DOHH2 (cell line): ENCODE data around the gene DEF6.
A peak's percentile ranks its signal among the peaks of the same experiment; 100 is the strongest.
"Not testable (repeated sequence)": the region's sequence is repeated elsewhere in the genome, so short reads cannot be mapped to it uniquely, and the experiment has no call there.

Experiments
- H3F3A ChIP-seq: fragments of 200-600 bp; sonication (generic), shearing (Covaris generic); 2 replicates; pipeline ENCODE4 v1.6.0; 2016; ENCODE audit warnings: antibody characterized with exemption, mild to moderate bottlenecking; ENCODE audit not compliant: control insufficient read depth, insufficient read depth
- H3K27ac ChIP-seq: fragments of 200-600 bp; sonication (generic); 2 replicates; pipeline ENCODE4 v1.5.1; 2014; ENCODE audit warnings: low read depth, mild to moderate bottlenecking, low read length, moderate library complexity
- H3K27me3 ChIP-seq: fragments of 200-600 bp; sonication (generic); 2 replicates; pipeline ENCODE4 v1.6.1; 2014; ENCODE audit warnings: mild to moderate bottlenecking, low read length, mixed read lengths; ENCODE audit not compliant: control insufficient read depth
- H3K36me3 ChIP-seq: fragments of 200-600 bp; sonication (generic); 2 replicates; pipeline ENCODE4 v1.6.1; 2014; ENCODE audit warnings: mild to moderate bottlenecking, low read length, moderate library complexity, mixed read lengths; ENCODE audit not compliant: control insufficient read depth
- H3K4me1 ChIP-seq: fragments of 200-600 bp; sonication (generic); 2 replicates; pipeline ENCODE4 v1.6.1; 2014; ENCODE audit warnings: mild to moderate bottlenecking, low read length, mixed read lengths; ENCODE audit not compliant: control insufficient read depth
- H3K4me2 ChIP-seq: fragments of 200-600 bp; sonication (generic); 2 replicates; pipeline ENCODE4 v1.6.0; 2014; ENCODE audit warnings: mild to moderate bottlenecking, low read length, moderate library complexity
- H3K4me3 ChIP-seq: fragments of 200-600 bp; sonication (generic); 2 replicates; pipeline ENCODE4 v1.5.1; 2014; ENCODE audit warnings: mild to moderate bottlenecking, low read length, mixed read lengths
- H3K79me2 ChIP-seq: fragments of 200-600 bp; sonication (generic); 2 replicates; pipeline ENCODE4 v1.6.1; 2014; ENCODE audit warnings: mild to moderate bottlenecking, low read length, mixed read lengths; ENCODE audit not compliant: control insufficient read depth
- H3K9me2 ChIP-seq: fragments of 200-600 bp; sonication (generic); replicated peaks from 2 replicates; pipeline ENCODE4 v1.6.1; 2014; ENCODE audit warnings: mild to moderate bottlenecking, low read length, mixed read lengths; ENCODE audit not compliant: control insufficient read depth
- H3K9me3 ChIP-seq: fragments of 200-600 bp; sonication (generic); 2 replicates; pipeline ENCODE4 v1.6.1; 2014; ENCODE audit warnings: antibody characterized with exemption, low read length, mixed read lengths; ENCODE audit not compliant: control insufficient read depth, insufficient read depth
- H4K20me1 ChIP-seq: fragments of 200-600 bp; sonication (generic); 2 replicates; pipeline ENCODE4 v1.6.0; 2014; ENCODE audit warnings: low read depth, mild to moderate bottlenecking, antibody characterized with exemption, low read length, moderate library complexity; ENCODE audit not compliant: control insufficient read depth, insufficient read depth
- CTCF ChIP-seq: fragments of 200-600 bp; sonication (generic); IDR thresholded peaks from one replicate; pipeline ENCODE4 v1.5.1; 2014; ENCODE audit warnings: antibody characterized with exemption, mild to moderate bottlenecking, low read depth, low read length; ENCODE audit not compliant: poor library complexity, severe bottlenecking
- EZH2phosphoT487 ChIP-seq: fragments of 200-600 bp; sonication (generic); IDR thresholded peaks from 2 replicates; pipeline ENCODE4 v1.6.1; 2017; ENCODE audit warnings: borderline replicate concordance, mild to moderate bottlenecking, antibody characterized with exemption, low read length, moderate library complexity, mixed read lengths

Gene DEF6

GRCh38 chr6:35321091-35321490, 23.5 kb downstream of the DEF6 start:
- Histone ChIP-seq H3K4me3 (no peak overlapping the region), H3K9me3 (no peaks in the 10 kb centered on the region), H3K36me3 (peaks cover 49% of the 10 kb centered on the region), H3K4me1 (peaks cover 16% of the 10 kb centered on the region), H3K79me2 (no peaks in the 10 kb centered on the region), H3F3A (no peaks in the 10 kb centered on the region), H4K20me1 (no peaks in the 10 kb centered on the region), H3K4me2 (no peak overlapping the region), H3K27ac (no peak overlapping the region), H3K27me3 (no peaks in the 10 kb centered on the region), H3K9me2 (no peaks in the 10 kb centered on the region)
- TF ChIP-seq CTCF (no peak), EZH2phosphoT487 (no peak)

DNA sequence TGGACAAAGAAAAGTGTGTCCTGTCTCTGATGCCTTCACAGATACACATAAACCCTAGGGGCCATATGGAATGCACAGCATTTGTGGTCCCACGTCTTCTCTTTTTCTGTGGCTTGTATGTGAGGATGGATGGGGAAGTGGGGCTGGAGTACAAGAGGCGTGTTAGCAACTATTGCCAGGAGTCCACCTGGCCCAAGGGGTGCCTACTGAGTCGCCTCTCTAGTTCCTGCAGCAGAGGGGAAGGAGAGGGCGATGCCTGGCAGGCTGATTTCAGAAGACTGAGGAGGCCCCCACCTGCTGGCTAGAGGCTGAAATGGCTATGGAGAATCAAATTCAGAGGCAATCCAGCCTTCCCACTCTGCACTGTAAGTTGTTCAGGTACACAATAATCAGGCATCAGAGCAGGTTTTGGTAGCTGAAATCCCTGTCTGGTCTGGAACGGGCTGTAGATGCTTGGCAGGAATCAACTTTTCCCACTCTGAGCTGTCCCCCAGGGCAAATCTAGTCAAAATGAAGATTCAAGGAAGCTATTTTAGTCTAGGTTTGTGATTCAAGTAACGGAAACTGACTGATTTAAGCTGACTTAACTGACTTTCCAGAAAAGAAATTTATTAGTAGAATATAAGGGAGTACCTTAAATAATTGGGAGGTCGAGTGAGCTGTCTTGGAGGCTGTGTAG, 29.9 kb downstream of the DEF6 start:
- no peaks in the 10 kb centered on the region for H3K27me3 ChIP-seq
- H3K27ac ChIP-seq = no peak overlapping the region

GRCh38 chr6:35328108-35328723, 30.6 kb downstream of the DEF6 start:
- Histone ChIP-seq H3F3A (no peaks in the 10 kb centered on the region), H3K4me1 (peaks cover 31% of the 10 kb centered on the region), H3K27me3 (no peaks in the 10 kb centered on the region), H3K27ac (no peak overlapping the region), H3K79me2 (no peaks in the 10 kb centered on the region), H3K36me3 (no peaks in the 10 kb centered on the region), H3K4me2 (peak overlapping the region; percentile 37), H3K9me2 (no peaks in the 10 kb centered on the region), H3K9me3 (peaks cover 4% of the 10 kb centered on the region; the same call in 1 of the 2 replicates), H3K4me3 (peak overlapping the region; percentile 30), H4K20me1 (no peaks in the 10 kb centered on the region)
- TF ChIP-seq CTCF = no peak
- TF ChIP-seq EZH2phosphoT487 = no peak

More for the DNA sequence above, 29.9 kb downstream of the DEF6 start:
- TF ChIP-seq CTCF (peak; percentile 87), EZH2phosphoT487 (no peak)
- peaks cover 4% of the 10 kb centered on the region; the same call in 1 of the 2 replicates for H3K9me3 ChIP-seq
- peaks cover 2% of the 10 kb centered on the region for H3K36me3 ChIP-seq
- H3K79me2 ChIP-seq = no peaks in the 10 kb centered on the region
- peaks cover 37% of the 10 kb centered on the region for H3K4me1 ChIP-seq
- no peaks in the 10 kb centered on the region for H4K20me1 ChIP-seq
- peak overlapping the region; percentile 30 for H3K4me3 ChIP-seq
- H3F3A ChIP-seq = no peaks in the 10 kb centered on the region
- peak overlapping the region; percentile 37 for H3K4me2 ChIP-seq
- no peaks in the 10 kb centered on the region for H3K9me2 ChIP-seq

- H3K9me3 ChIP-seq, H3K9me2 ChIP-seq, H3K27ac ChIP-seq, H3F3A ChIP-seq, H3K27me3 ChIP-seq, H3K36me3 ChIP-seq, H3K79me2 ChIP-seq, H3K4me2 ChIP-seq, H4K20me1 ChIP-seq, H3K4me3 ChIP-seq: not testable (repeated sequence)
- peaks cover 25% of the 10 kb centered on the region for H3K4me1 ChIP-seq
These were observed 31.3 kb downstream of the DEF6 start for GRCh38 chr6:35328965-35329364.
